Measurements from ENCODE around the gene CSNK1A1. TPM values are rescaled to one million over a fixed set of nuclear protein-coding genes. Genes with fewer than 3 reads are reported as not detected.
A peak's percentile ranks its signal among the peaks of the same experiment; 100 is the strongest.
"Not testable (repeated sequence)": the region's sequence is repeated elsewhere in the genome, so short reads cannot be mapped to it uniquely, and the experiment has no call there.

CSNK1A1 gene
- total RNA-seq, 1 experiment from 2014 or later: 259 TPM

DNA sequence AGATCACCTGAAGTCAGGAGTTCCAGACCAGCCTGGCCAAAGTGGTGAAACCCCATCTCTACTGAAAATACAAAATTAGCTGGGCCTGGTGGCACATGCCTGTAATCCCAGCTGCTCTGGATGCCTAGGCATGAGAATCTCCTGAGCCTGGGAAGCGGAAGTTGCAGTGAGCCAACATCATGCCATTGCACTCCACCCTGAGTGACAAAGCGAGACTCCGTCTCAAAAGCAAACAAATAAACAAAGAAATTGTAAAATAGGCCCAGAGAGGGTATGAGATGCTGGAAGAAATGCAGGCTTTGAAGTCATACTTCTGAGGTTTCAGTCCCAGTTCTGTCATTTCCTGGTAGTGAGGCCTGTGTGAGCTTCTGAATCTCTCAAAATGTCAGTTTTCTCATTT lies 24.8 kb upstream of the CSNK1A1 start:
- in situ Hi-C loops (cut with HindIII; ENCODE audit: low sequenced_read_pairs): no loop called here

DNA sequence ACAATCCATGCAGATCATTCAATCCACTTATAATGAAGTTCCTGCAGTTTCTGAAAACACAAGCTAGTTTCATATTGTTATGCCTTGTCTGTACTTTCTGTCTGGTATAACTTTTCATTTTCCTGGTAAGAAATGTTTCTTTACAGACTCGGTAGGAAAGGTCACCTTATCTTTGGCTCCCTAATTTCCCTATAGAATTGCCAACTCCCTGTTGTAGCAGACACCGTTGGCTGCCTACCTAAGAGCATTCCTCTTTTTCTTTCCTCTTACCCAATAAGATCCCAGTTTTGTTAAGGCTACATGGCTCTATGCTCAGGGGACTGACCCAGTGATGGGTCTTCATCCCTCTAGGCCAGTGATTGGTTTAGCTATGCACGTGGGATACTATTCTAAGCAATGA lies 23.9 kb upstream of the CSNK1A1 start:
- no peak for DNase-seq (ENCODE audit: low spot score)
- in situ Hi-C loops (cut with HindIII; ENCODE audit: low sequenced_read_pairs): no loop called here

More for the DNA sequence above, 24.8 kb upstream of the CSNK1A1 start:
- no peak for DNase-seq (ENCODE audit: low spot score)

DNA sequence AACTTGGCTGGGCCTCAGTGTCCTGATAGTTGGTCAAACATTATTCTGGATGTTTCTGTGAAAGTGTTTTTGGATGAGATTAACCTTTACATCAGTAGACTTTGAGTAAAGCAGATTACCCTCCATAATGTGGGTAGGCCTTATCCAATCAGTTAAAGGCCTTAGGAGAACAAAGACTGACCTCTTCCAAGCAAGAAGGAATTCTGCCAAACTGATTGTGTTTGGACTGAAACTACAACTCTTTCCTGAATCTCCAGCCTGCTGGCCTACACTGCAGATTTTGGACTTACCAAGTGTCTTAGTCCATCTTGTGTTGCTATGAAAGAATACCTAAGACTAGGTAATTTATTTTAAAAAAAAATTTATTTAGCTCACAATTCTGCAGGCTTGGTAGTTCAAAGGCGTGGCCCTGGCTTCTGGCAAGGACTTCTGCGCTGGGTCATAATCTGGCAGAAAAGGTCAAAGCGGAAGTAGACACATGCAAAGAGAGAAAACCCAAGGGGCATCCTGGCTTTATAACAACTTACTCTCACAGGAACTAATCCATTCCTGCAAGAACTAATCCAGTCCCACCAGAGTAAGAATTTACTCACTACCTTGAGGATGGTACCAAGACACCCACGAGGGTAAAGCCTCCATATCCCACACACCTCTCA lies 21.5 kb upstream of the CSNK1A1 start:
- in situ Hi-C loops (cut with HindIII; ENCODE audit: low sequenced_read_pairs): no loop called here

DNA sequence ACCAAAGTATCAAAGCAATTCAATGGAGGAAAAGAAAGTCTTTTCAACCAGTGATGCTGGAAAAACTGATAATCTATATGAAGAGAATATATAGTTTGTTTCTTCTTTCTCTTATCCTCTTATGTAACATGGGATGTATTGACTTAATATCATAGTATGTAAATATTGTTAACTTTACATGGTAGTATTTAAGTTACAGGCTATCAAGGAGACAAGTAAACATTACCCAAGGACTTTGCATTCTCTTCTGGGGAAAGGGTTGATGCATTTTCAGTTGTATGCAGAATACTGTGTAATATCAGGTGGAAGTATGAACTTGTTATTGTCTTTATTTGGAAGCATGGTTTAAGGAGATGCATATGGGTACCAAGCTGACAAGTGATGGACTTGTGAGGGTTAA lies 20.9 kb upstream of the CSNK1A1 start:
- no peak for DNase-seq (ENCODE audit: low spot score)
- in situ Hi-C loops (cut with HindIII; ENCODE audit: low sequenced_read_pairs): no loop called here

More for the DNA sequence above, 21.5 kb upstream of the CSNK1A1 start:
- no peak for DNase-seq (ENCODE audit: low spot score)

DNA sequence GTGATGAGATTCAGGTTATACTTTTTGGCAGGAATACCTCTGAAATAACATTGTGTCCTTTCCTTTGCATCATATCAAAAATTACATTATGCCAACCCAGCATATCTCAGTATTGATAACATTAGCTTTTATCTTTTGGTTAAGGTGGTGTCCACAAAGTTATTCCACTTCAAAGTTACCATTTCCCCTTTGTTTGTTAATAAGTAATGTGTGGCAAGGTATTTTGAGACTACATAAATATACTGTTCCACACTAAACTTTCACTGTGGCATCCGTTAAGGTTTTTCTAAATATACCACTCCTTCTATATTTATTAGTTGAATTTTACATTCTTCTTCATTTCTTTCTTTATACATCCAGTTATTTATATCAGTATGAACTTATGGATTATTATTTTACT lies 16.0 kb upstream of the CSNK1A1 start:
- in situ Hi-C loops (cut with HindIII; ENCODE audit: low sequenced_read_pairs): no loop called here

DNA sequence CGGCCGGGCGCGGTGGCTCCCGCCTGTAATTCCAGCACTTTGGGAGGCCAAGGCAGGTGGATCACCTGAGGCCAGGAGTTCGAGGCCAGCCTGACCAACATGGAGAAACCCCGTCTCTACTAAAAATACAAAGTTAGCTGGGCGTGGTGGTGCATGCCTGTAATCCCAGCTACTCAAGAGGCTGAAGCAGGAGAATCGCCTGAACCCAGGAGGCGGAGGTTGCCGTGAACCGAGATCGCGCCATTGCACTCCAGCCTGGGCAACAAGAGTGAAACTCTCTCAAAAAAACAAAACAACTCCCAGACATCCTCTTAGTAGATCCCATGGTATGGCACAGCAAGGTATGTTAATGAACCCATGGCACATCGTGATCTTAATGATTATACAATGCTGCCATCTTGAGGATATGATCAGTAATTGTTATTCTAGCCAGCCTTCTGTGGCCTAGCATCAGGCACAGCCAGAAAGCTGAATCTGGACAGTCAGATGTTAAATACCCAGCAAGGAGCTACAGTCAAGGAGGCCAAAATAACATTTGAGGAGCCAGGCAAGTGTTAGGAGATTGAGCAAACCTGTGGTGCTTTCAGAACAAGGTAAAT lies 13.4 kb upstream of the CSNK1A1 start:
- in situ Hi-C loops (cut with HindIII; ENCODE audit: low sequenced_read_pairs): not testable (repeated sequence)
- peak; percentile 93 for DNase-seq (ENCODE audit: low spot score)

More for the DNA sequence above, 16.0 kb upstream of the CSNK1A1 start:
- no peak for DNase-seq (ENCODE audit: low spot score)

DNA sequence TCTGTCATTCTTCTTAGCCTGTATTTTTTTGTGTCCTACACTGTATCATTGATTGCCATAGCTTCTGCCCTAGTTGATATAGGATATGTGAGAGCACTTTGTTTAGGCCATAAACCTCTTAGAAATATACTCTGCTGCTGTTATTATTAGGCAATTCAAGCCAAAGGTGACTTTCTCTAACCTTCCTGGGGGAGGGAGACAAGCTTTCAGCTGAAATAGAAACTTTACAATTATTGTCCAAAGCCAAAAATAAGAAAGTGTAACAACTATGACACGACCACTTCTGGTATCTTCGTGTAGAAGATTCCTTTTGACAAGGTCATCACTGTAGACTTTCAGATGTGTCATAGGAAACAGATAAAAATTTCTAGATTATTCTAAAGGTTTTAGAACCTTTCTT lies 12.2 kb upstream of the CSNK1A1 start:
- in situ Hi-C loops (cut with HindIII; ENCODE audit: low sequenced_read_pairs): no loop called here
- DNase-seq (ENCODE audit: low spot score): no peak

DNA sequence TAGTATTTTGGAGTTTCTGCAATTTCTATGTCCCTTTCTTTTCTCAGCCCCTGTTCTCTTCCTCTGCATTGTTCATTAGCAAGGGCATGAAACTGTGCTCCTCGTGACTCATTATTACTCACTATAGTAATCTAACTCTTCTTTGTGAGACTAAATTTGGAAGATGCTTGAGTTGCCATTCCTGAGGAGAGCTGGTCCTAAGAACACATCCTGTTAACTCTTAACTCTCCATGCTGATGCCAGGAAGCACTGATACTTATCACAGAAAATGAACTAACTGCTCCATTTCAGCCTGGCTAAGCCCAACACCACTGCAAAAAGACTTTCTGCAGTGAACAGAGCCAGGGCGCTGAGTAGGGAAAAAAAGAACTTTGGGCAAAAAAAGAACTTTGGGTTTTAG lies 10.6 kb upstream of the CSNK1A1 start:
- no peak for DNase-seq (ENCODE audit: low spot score)
- in situ Hi-C loops (cut with HindIII; ENCODE audit: low sequenced_read_pairs): no loop called here

DNA sequence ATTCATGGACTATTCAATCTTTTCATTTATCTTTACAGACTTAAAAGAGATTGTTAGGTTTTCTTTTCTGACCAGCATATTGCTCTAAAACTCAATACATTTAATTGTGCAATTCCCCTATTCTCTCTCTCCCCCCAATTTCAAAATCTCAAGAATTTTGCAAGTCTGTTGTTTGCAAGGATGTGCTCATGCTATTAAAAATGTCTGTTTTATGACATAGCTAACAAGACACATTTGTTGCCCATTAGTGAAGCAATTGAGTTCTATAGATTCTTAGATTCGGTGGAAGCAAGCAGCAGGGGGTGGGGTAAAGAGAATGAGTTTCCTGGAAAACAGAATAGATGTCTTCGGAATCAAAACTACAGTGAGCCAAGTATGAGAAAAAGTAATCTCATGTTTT lies 8.5 kb upstream of the CSNK1A1 start:
- in situ Hi-C loops (cut with HindIII; ENCODE audit: low sequenced_read_pairs): no loop called here
- DNase-seq (ENCODE audit: low spot score): no peak

DNA sequence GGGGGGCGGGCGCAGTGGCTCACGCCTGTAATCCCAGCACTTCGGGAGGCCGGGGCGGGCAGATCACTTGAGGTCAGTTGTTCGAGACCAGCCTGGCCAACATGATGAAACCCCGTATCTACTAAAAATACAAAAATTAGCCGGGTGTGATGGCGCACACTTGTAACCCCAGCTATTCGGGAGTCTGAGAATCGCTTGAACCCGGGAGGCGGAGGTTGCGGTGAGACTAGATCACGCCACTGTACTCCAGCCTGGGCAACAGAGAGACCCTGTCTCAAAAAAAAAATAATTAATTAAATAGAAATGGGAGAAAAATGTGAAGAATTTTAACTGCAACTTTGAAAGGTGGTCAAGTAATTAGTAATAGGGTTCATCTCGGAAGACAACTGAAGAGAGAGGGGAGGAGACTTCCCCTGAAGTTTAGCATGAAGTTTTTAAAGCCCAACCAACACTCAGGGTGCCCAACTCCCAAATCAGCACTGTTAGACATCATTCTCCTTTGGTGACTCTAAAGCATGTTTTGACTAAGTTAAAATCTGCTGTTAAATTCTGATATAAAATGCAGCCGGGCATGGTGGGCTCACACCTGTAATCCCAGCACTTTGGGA lies 1.4 kb upstream of the CSNK1A1 start:
- in situ Hi-C loops (cut with HindIII; ENCODE audit: low sequenced_read_pairs): no loop called here
- DNase-seq (ENCODE audit: low spot score): no peak

DNA sequence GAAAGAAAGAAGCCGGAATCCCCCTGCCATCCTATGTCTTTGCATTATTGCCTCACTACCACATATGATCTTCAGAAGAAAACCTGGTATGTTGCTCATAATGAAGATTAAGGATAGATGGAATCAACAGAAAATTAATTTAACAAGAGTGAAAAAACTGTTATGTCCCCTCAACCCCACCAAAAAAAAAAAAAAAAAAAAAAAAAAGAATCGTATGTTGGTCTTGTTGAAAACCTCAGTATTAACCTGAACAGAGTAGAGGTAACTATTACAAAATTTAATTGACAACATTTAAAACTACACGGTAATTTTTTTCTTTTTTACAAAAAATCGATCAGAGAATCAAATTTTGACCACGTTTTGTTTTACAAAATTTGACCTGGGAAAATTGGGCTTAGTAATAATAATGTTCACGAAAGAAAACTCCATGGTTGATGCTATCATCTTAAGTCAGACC lies 827 bp upstream of the CSNK1A1 start:
- no peak for DNase-seq (ENCODE audit: low spot score)

DNA sequence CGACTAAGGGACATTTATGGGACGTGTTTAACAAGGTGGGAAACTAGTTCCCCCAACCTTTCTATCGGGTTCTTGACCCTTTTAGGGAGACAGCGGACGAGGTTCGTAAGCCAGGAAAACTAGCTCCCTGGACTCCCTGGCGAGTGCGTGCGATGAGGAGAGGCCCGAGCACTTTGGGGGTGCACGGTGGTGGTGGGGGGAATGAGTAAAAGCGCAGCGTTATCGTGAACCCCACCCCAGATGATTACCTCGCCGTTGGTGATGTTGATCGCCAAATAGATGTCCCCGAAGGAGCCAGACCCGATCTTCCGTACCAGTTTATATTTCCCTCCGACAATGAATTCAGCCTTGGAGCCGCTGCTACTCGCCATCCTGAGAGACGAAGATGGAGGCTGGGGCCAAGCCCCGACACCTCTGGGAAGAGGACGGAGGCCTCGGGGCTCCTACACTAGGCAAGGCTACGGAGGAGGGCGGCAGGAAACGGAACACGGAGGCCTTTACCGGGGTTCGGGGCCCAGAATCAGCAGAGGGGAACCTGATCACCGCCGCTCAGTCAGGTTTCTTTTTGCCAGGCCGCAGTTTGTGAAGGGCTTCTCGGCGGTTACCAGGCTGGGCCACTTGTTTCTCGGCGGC lies 529 bp downstream of the CSNK1A1 start:
- no peak for DNase-seq (ENCODE audit: low spot score)

More for the DNA sequence above, 827 bp upstream of the CSNK1A1 start:
- in situ Hi-C loops (cut with HindIII; ENCODE audit: low sequenced_read_pairs): no loop called here

DNA sequence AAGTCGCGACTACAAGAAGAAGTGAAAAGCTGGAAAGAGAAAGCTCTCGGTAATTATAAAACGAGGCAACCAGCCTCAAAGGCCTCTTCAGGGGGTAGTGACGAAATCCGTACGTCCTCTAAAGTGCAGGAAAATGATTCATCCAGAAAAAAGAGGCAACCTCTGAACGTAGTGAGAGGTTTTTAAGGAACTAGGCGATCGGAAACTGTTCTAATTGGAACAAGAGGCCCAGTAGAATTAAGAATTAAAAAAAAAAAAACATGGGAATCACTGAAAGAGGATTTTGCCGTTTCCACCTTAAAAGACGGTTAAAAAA lies 1.0 kb downstream of the CSNK1A1 start:
- in situ Hi-C loops (cut with HindIII; ENCODE audit: low sequenced_read_pairs): no loop called here
- DNase-seq (ENCODE audit: low spot score): no peak

More for the DNA sequence above, 529 bp downstream of the CSNK1A1 start:
- in situ Hi-C loops (cut with HindIII; ENCODE audit: low sequenced_read_pairs): no loop called here

DNA sequence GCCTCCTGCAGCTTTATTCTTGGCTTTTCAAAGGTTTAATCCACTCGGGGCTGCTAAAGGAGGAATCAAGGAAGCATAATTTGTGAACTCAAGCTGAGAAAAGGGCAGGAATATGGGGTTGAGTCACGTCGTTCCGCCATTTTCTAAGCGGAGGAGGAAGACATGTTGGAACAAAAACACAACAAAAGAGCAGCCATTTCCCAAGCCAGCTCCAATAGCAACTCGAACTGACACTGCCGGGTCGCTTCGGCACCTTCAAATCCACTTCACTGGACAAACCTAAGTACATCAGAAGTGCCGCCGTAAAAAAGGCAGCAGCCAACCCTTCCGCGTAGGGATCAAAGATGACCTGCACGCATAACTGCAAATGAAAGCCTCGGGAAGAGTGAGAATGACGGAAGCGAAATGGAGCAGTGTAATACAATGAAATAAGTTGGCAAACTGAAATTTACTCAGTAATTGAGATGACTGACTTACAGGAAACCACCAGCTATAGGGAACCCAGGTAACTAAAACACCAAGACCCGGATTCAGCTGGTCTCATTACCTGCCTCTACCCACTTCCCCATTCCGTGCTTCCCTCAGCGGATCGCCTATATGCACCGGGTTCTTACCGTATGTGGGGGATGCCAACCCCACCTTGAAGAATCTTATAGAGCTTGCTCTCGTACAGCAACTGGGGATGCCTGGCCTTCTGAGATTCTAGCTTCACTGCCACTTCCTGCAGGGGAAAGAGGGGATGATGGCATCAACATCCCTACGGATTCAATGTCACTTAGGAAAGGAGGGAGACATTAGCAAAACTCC lies 1.6 kb downstream of the CSNK1A1 start:
- DNase-seq (ENCODE audit: low spot score): peak; percentile 54
- in situ Hi-C loops (cut with HindIII; ENCODE audit: low sequenced_read_pairs): no loop called here

DNA sequence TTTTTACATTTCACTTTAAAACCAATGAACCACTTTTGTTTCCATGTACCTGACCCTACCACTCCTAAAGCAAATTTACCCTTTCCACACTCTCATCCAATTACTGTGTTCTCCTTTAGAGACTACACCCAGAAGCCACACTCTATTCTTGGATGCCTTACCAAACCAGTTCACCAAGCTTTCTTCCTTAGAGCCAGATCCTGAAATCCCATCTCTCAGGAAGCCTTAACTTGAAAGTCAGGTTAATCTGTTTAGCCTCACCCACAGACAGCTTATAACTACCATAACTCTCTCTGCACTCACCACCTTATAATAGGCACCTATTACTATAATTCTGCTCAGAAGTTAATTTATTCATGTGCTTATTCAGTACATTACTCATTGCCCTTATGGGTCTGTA lies 4.3 kb downstream of the CSNK1A1 start:
- in situ Hi-C loops (cut with HindIII; ENCODE audit: low sequenced_read_pairs): no loop called here
- DNase-seq (ENCODE audit: low spot score): no peak

DNA sequence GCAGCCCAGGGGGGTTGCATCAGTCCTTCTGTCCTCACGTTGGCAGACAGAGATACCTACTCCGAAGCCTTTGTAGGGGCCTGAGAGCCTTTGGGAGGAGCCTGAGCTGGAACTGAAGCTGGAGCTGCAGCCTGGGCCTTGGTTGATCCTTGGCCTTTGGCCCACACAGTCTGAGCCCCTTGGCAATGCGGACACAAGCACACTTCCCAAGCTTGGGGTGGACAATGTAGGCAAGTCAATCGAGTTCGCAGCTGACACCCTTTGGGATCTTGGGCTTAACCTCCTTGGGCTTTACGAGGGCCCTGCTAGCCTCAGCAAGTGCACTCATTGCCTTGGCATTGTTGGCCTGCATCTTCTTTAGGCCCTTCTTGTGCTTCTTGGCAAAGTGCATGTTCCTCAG lies 5.9 kb downstream of the CSNK1A1 start:
- in situ Hi-C loops (cut with HindIII; ENCODE audit: low sequenced_read_pairs): no loop called here
- no peak for DNase-seq (ENCODE audit: low spot score)

DNA sequence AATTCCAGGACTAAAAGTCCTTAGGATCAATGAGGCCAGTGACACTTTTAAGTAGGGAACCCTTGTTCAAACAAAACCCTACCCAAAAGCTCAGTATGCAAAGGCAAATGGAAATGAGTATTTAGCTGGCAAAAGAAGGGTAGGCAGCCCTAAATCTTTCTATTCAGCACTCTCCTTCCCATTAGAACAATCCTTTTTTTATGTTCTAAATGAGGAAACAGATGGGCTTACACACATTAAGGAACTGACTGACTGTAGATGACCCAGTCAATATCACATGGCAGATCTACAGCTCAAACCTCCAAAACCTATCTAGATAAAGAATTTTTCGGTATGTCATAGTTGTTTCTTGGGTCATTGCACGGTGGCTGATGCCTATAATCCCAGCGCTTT lies 7.2 kb downstream of the CSNK1A1 start:
- DNase-seq (ENCODE audit: low spot score): no peak
- in situ Hi-C loops (cut with HindIII; ENCODE audit: low sequenced_read_pairs): no loop called here

DNA sequence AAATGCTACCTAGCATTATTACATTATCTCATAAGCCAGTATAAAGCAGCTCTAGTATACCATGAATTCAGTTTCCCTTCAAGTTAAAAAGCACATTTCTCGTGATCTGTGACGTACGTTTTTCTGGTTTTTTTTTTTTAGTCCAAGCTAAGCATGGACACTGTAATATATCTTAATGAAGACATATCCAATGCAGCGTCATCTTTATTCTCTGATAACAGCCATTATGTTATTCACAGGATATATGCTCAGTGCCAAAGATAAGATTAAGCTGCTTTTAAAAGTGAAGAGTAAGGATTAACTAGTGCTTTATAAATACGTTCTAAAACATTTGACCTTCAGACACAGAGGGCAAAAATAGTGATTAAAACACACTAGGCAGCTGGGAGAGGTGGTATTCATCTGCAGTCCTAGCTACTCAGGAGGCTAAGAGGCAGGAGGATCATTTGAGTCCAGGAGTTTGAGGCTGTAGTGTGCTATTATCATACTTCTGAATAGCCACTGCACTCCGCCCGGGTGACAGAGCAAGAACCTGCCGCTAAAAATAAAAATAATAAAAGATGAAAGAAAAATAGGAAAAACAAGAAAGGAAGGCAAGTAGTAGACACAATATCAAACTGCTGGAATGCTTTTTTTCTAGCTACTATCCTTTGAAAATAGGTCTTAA lies 7.7 kb downstream of the CSNK1A1 start:
- no peak for DNase-seq (ENCODE audit: low spot score)
- in situ Hi-C loops (cut with HindIII; ENCODE audit: low sequenced_read_pairs): no loop called here

DNA sequence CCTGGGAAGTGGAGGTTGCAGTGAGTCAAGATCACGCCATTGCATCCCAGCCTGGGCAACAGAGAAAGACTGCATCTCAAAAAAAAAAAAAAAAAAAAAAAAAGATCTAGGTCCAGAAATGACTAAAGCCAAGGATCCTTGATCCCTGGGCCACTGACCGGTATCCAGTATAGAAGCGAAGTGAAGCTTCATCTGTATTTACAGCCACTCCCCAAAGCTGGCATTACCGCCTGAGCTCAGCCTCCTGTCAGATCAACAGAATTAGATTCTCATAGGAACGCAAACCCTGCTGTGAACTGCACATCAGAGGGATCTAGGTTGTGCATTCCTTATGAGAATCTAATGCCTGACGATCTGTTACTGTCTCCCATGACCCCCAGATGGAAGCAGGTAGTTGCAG lies 9.3 kb downstream of the CSNK1A1 start:
- in situ Hi-C loops (cut with HindIII; ENCODE audit: low sequenced_read_pairs): no loop called here
- DNase-seq (ENCODE audit: low spot score): no peak

Data from G401 (cell line).